B cell (primary cell): ENCODE data around the gene GNPAT. TPM values are rescaled to one million over a fixed set of nuclear protein-coding genes. Genes with fewer than 3 reads are reported as not detected.

ENCODE experiments used
- ATAC-seq: fragments of 200-7000 bp; cut with Tn5 transposase; one replicate; pipeline ENCODE4 v1.10.0; 2021; ENCODE audit warnings: low read depth, mild to moderate bottlenecking, moderate number of reproducible peaks, moderate library complexity
- CTCF ChIA-PET: fragments of 350-600 bp; sonication (Branson Sonifier 250); formaldehyde crosslinking; loops from one replicate; lab custom pipeline; 2021; ENCODE audit warnings: antibody characterized with exemption, inconsistent platforms; lab: Charles Lee
- POLR2A ChIA-PET: fragments of 350-600 bp; sonication (Branson Sonifier 250); formaldehyde crosslinking; loops from one replicate; lab custom pipeline; 2021; ENCODE audit warnings: antibody characterized with exemption; lab: Charles Lee
- DNase-seq: peaks from one replicate; pipeline ENCODE4 v3.0.0; 2013
- H2AFZ ChIP-seq: 2 replicates; pipeline ENCODE4 v1.6.1; 2012; ENCODE audit warnings: mild to moderate bottlenecking, low read depth, low read length; ENCODE audit not compliant: insufficient read depth, poor library complexity, severe bottlenecking
- H3K27ac ChIP-seq, 2 donors: 1 replicate in 1 of 2; 2 replicates in 1 of 2; pipeline ENCODE4 v1.5.1; 2012 to 2013; ENCODE audit warnings: low read length in 2 of 2, mild to moderate bottlenecking in 2 of 2, moderate library complexity in 1 of 2
- H3K27me3 ChIP-seq, 4 experiments: fragments of 200-600 bp in 1 of 4; sonication (generic) in 1 of 4; replicated peaks in 1 of 4; 1 replicate in 2 of 4; 2 replicates in 2 of 4; pipeline versions ENCODE4 v1.6.1 to v1.7.0; 2013 to 2016; ENCODE audit warnings: low read length in 3 of 4, mild to moderate bottlenecking in 2 of 4, mixed read lengths in 1 of 4, moderate library complexity in 1 of 4; ENCODE audit not compliant: insufficient read depth in 4 of 4, control insufficient read depth in 3 of 4; ENCODE audit errors: control extremely low read depth in 1 of 4
- H3K36me3 ChIP-seq, 2 experiments: replicated peaks in 1 of 2; 1 replicate in 1 of 2; 2 replicates in 1 of 2; pipeline versions ENCODE4 v1.6.1 to v1.7.1; 2013; ENCODE audit warnings: low read length in 1 of 2; ENCODE audit not compliant: insufficient read depth in 2 of 2, control insufficient read depth in 1 of 2; ENCODE audit errors: control extremely low read depth in 1 of 2, extremely low read depth in 1 of 2
- H3K4me1 ChIP-seq, 2 donors: fragments of 200-600 bp in 1 of 2; sonication (generic) in 1 of 2; 1 replicate in 1 of 2; 2 replicates in 1 of 2; pipeline versions ENCODE4 v1.5.1 to v1.6.1; 2013 to 2017; ENCODE audit warnings: low read length in 2 of 2; ENCODE audit not compliant: control insufficient read depth in 2 of 2, insufficient read depth in 2 of 2
- H3K4me2 ChIP-seq: replicated peaks from 2 replicates; pipeline ENCODE3; 2012; ENCODE audit warnings: mild to moderate bottlenecking, low read depth, low read length; ENCODE audit not compliant: poor library complexity, severe bottlenecking
- H3K4me3 ChIP-seq, 5 experiments: fragments of 200-600 bp in 1 of 5; sonication (generic) in 1 of 5; 1 replicate in 3 of 5; 2 replicates in 2 of 5; pipeline versions ENCODE4 v1.5.1 to v1.7.0; 2011 to 2016; ENCODE audit warnings: low read length in 4 of 5, mild to moderate bottlenecking in 4 of 5, low read depth in 2 of 5, control low read depth in 1 of 5, moderate library complexity in 1 of 5; ENCODE audit not compliant: insufficient read depth in 1 of 5; ENCODE audit errors: control extremely low read depth in 1 of 5, extremely low read depth in 1 of 5
- H3K79me2 ChIP-seq: fragments of 200-600 bp; sonication (generic); one replicate; pipeline ENCODE4 v1.6.0; 2016; ENCODE audit warnings: low read length; ENCODE audit not compliant: control insufficient read depth, insufficient read depth
- H3K9ac ChIP-seq: fragments of 200-600 bp; sonication (generic); 2 replicates; pipeline ENCODE4 v1.6.1; 2017; ENCODE audit warnings: mild to moderate bottlenecking, low read length, moderate library complexity
- H3K9me3 ChIP-seq, 3 donors: one replicate each; pipeline versions ENCODE4 v1.6.1 to v1.7.1; 2013; ENCODE audit warnings: low read length in 2 of 3; ENCODE audit not compliant: control insufficient read depth in 2 of 3, insufficient read depth in 1 of 3; ENCODE audit errors: control extremely low read depth in 1 of 3
- H4K20me1 ChIP-seq: 2 replicates; pipeline ENCODE4 v1.6.0; 2012; ENCODE audit warnings: mild to moderate bottlenecking, low read length; ENCODE audit not compliant: insufficient read depth, control insufficient read depth, poor library complexity, severe bottlenecking
- H3K27ac Mint-ChIP-seq: one replicate; pipeline ENCODE4 v1.8.0; 2021; ENCODE audit warnings: mixed read lengths
- H3K27me3 Mint-ChIP-seq: one replicate; pipeline ENCODE4 v1.8.0; 2021; ENCODE audit warnings: mixed read lengths
- H3K4me1 Mint-ChIP-seq: one replicate; pipeline ENCODE4 v1.8.0; 2021; ENCODE audit warnings: mixed read lengths
- H3K4me3 Mint-ChIP-seq: one replicate; pipeline ENCODE4 v1.8.0; 2021; ENCODE audit warnings: mixed read lengths
- H3K9me3 Mint-ChIP-seq: one replicate; pipeline ENCODE4 v1.8.0; 2022; ENCODE audit warnings: mixed read lengths; ENCODE audit not compliant: insufficient read depth
- EZH2 ChIP-seq: IDR thresholded peaks from 2 replicates; pipeline ENCODE4 v1.6.1; 2012; ENCODE audit warnings: borderline replicate concordance, low read depth, mild to moderate bottlenecking, moderate library complexity, low read length; ENCODE audit not compliant: insufficient read depth, poor library complexity, severe bottlenecking
- WGBS: methylation state at CpG from one replicate; pipeline ENCODE4 v1.1.5; 2013; ENCODE audit warnings: missing lambda C conversion rate; ENCODE audit not compliant: insufficient coverage; 5-methylcytosine and 5-hydroxymethylcytosine counted together
- intact Hi-C: fragments of 100-400 bp; cut with micrococcal nuclease; formaldehyde crosslinking; loops from one replicate; pipeline ENCODE4 v1.10.0; 2022
- polyA plus RNA-seq: library from polyadenylated mRNA; depleted of rRNA; stranded (reverse); fragments of >200 nt; gene quantifications from 2 replicates; pipeline ENCODE4 v1.2.3, GENCODE V29; 2012
- total RNA-seq, 2 donors: library from RNA; stranded (reverse); fragments of 120-200 nt in 1 of 2; gene quantifications; 1 replicate in 1 of 2; 2 replicates in 1 of 2; pipeline versions ENCODE4 v1.2.3 to v1.2.4, GENCODE V29; 2013 to 2022
- TF ChIP-seq, protein P1 (sequence below): fragments of 200-600 bp; IDR thresholded peaks from one replicate; pipeline ENCODE4 v1.8.0; 2022; ENCODE audit warnings: antibody characterized with exemption, mild to moderate bottlenecking

Gene GNPAT
- total and polyA plus RNA-seq, 2 donors (not counting 1 experiment from before 2014, with no cell fraction given) = 19.5 to 49.0 TPM

DNA sequence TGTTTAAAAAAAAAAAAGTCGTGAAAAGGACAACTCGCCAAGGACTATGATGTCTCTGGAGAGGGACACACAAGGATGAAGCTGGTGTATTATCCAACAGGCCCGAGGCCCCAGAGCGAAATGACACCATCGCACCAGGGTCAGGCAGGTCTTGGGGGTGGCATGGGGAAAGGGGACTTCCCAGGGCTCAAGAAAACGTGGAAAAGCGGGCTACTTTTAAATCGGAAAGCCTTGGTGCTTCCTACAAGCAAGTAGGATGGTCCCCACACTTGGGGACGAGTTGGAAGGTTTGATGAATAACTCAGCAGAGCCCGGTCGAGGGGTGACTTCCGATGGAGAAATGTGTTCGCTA, 505 bp upstream of the GNPAT start:
- H3K4me1 Mint-ChIP-seq = peaks cover 68% of the 10 kb centered on the region
- intact Hi-C loops = loop anchor here (1.0 to 5.0 kb wide), 4 partner anchors 182 to 1733 kb away; partner anchors contain the start of genes EGLN1 and NUP133
- TF ChIP-seq, protein P1, sequence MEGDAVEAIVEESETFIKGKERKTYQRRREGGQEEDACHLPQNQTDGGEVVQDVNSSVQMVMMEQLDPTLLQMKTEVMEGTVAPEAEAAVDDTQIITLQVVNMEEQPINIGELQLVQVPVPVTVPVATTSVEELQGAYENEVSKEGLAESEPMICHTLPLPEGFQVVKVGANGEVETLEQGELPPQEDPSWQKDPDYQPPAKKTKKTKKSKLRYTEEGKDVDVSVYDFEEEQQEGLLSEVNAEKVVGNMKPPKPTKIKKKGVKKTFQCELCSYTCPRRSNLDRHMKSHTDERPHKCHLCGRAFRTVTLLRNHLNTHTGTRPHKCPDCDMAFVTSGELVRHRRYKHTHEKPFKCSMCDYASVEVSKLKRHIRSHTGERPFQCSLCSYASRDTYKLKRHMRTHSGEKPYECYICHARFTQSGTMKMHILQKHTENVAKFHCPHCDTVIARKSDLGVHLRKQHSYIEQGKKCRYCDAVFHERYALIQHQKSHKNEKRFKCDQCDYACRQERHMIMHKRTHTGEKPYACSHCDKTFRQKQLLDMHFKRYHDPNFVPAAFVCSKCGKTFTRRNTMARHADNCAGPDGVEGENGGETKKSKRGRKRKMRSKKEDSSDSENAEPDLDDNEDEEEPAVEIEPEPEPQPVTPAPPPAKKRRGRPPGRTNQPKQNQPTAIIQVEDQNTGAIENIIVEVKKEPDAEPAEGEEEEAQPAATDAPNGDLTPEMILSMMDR = no peak
- TF ChIP-seq EZH2 = no peak
- H3K4me3 Mint-ChIP-seq = peak overlapping the region; percentile 96
- H3K27me3 Mint-ChIP-seq = no peaks in the 10 kb centered on the region
- ATAC-seq = no peak
- Histone ChIP-seq H3K27ac (peak overlapping the region; percentile 76 to 87), H3K9me3 (no peaks in the 10 kb centered on the region), H3K79me2 (peaks cover 94% of the 10 kb centered on the region), H3K4me1 (peaks cover 23 to 29% of the 10 kb centered on the region in 2 donors), H3K4me3 (peak overlapping the region; percentile 78 to 92 (median 88)), H4K20me1 (peaks cover 9% of the 10 kb centered on the region), H3K4me2 (peak overlapping the region; percentile 77), H3K27me3 (no peaks in the 10 kb centered on the region), H3K36me3 (peaks cover 4 to 28% of the 10 kb centered on the region in 2 experiments), H2AFZ (peak overlapping the region; percentile 98), H3K9ac (peak overlapping the region; percentile 95)
- ChIA-PET CTCF (no interaction called here), POLR2A (interaction anchor here (0.7 to 0.9 kb wide), 2 partner anchors 25 to 1733 kb away, joined by 3 to 5 read pairs; no protein-coding TSS in a partner anchor)
- 9% methylated on average over 13 of the region's 13 CpGs for WGBS
- no peak for DNase-seq
- H3K27ac Mint-ChIP-seq = peak overlapping the region; percentile 95
- no peaks in the 10 kb centered on the region for H3K9me3 Mint-ChIP-seq

DNA sequence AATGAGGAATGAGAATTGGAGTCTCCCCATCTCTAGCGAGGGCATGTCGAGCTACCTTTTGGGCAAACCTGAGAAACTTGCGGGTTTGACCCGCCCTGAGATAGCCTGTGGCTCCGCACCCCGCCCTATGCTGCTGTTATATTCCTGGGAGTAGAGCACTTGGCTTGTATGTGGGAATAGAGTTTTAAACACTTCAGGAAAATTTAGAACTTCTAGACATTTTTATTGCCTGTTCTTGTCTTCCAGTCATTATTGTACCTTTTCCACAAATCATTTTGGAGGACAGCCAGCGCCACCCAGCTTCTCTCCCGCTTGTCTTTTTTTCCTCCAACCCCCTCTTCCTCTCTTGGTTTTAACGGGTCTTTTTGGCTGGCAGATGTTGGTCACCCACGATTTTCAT, 738 bp downstream of the GNPAT start:
- DNase-seq = no peak
- Histone ChIP-seq H3K4me1 (peaks cover 23 to 29% of the 10 kb centered on the region in 2 donors), H3K27me3 (no peaks in the 10 kb centered on the region), H3K36me3 (peaks cover 4 to 18% of the 10 kb centered on the region in 2 experiments), H3K79me2 (peaks cover 94% of the 10 kb centered on the region), H3K9ac (peak overlapping the region; percentile 95), H2AFZ (peak overlapping the region; percentile 98), H3K9me3 (no peaks in the 10 kb centered on the region), H4K20me1 (peaks cover 17% of the 10 kb centered on the region), H3K4me2 (peak overlapping the region; percentile 77), H3K27ac (peak overlapping the region; percentile 76 to 87), H3K4me3 (peak overlapping the region; percentile 78 to 90 (median 87))
- POLR2A ChIA-PET = interaction anchor here (1.0 kb wide), 1 partner anchor 26 kb away, joined by 4 read pairs; no protein-coding TSS in a partner anchor
- CTCF ChIA-PET = interaction anchor here (1.1 to 1.7 kb wide), 2 partner anchors 9 to 27 kb away, joined by 4 to 5 read pairs; no protein-coding TSS in a partner anchor
- Mint-ChIP-seq H3K4me3 (peak overlapping the region; percentile 96), H3K4me1 (peaks cover 65% of the 10 kb centered on the region), H3K27ac (peak overlapping the region; percentile 95), H3K27me3 (no peaks in the 10 kb centered on the region), H3K9me3 (no peaks in the 10 kb centered on the region)
- intact Hi-C loops = loop anchor here (1.0 to 5.0 kb wide), 7 partner anchors 30 to 1734 kb away; partner anchors contain the start of genes ARV1, COG2, EGLN1 and NUP133
- TF ChIP-seq, protein P1 = no peak
- TF ChIP-seq EZH2 = no peak
- 0% methylated on average over 8 of the region's 10 CpGs for WGBS
- no peak for ATAC-seq
